GM04504 (cell line): Measurements from ENCODE around the gene FNDC3B.

Experiments used
- DNase-seq: peaks from one replicate; pipeline ENCODE4 v3.0.0-alpha.2; 2012; ENCODE audit warnings: low read depth

FNDC3B gene

DNA sequence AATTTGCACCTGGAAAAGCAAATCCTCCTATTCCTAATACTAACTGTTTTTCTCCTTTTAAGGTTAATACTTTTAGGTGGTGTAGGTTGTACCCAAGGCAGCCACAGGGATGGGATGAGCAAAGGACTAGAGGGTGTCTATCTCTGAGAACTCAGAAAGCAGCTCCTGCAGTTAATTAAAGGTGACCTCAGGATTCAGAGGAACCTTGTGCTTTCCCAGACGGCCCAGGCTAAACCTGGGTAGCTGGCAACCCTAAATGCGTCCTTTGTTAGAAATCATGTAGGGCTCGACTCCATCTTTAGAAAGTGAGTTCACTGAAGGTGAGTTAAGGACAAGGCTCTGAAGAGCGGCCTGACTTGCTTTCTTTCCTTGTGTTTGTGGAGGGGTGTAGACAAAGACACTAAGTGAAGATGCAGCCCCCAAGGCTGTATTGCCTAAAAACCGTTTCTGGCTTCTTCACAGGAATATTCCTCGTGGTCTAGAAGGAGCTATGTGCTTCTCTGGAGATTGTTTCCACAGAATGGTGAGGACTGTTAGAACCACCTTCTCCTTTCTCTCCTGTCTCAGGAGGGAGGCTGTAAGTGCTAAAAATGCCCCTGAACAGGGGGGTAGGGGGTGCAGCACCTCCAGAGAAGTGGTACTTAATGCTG, 14.9 kb downstream of the FNDC3B start:
- no peak for DNase-seq

DNA sequence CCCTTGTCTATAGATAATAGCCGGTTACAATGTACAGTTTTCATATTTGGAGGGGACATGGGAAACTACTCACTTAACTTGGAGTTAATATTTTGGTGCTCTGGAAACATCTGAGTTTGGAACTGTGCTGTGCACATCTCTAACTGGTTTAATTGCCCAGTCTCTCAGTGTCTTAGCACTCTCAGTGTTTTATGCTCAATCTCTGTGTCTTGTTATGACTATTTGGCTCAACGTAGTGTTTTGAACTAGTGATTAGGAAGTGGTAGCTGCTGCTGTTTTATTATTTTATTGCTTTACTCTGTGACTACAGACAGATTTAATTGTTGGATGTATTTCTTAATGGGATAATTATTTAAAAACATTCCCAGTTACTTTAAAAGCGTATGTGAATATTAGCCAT, 17.0 kb downstream of the FNDC3B start:
- DNase-seq = no peak

DNA sequence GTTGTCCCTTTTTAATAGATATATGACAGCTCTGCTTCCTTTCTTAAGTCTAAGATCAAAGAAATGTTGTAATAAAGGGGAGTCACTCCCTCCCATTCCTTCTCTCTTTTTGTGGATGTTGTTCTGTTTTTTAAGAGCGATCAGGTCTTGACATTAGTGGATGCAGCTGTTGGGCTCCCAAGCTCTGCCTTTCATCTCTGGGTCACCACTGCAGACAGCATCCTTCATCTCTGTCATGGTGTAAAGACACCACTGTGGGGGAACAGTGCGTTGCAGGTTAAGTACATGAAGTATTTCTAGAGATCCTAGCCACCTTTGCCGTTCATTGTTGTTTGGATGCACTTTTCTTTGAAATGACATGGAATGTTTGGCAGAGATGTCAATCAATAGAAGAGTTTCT, 17.7 kb downstream of the FNDC3B start:
- DNase-seq = no peak

DNA sequence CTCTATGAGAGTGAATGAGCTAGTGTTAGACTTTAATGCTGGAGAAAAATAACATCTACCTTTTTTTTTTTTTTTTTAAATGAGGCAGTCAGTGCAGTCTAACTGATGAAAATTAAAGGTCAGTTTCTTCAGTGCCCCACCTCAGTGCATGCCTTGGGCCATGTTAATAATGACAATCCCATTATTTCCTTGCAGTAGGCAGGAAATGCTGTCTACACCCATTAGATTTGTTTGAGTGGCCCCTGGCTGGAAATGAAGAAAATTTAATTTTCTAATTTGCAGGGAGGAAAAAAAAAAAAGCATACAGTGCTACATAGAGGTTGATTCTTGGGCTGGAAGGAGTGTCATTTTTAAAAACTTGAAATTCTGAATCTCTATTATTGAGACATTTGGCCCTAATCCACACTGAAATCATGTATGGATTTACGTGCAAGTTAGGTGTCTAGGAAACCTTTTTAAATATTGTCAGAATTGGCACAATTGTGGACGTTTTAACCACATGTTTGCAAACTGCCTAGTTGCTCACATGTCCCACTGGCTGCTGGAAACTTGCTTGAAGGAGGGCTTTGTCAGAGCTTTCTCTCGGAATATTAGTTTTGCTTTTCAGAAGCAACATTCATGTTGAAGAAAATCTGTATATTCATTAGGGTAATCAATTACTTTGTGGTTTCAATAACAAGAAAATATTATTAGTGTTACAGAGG, 18.4 kb downstream of the FNDC3B start:
- no peak for DNase-seq

DNA sequence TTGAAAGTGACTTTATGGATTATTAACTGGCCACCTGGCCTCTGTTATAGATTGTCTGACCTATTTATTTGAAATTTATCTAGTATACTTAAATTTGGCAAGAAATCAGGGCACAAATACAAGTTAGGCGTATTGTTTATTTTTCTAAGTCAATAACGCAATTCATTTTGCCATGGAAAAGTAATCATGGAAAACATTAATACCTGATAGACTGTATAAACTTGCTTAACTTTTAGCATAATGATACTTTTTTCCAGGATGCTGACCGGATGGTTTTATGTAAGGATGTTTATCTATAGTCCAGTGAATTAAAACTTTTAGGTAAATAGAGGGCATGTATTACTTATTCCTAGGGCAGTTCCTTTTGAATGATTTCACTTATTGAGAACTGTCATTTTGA, 20.2 kb downstream of the FNDC3B start:
- DNase-seq = no peak

DNA sequence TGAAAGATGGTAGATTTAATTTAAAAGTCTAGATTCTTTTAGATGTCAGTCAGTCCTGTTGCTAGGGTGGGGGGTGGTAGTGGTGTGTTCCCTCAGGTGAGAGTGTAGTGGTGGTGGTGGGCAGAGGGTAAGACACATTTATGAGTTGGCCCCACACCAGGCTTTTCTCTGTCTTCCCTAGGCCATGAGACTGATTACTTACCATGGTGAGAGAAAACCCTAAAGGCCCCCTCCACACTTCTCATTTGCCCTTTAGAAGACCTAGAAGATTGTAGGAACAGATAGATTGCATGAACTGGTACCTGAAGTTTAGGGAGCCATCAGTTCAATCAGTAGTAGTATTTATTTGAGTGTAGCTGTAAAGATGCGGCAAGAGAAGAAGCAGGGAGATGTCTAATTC, 20.9 kb downstream of the FNDC3B start:
- no peak for DNase-seq

DNA sequence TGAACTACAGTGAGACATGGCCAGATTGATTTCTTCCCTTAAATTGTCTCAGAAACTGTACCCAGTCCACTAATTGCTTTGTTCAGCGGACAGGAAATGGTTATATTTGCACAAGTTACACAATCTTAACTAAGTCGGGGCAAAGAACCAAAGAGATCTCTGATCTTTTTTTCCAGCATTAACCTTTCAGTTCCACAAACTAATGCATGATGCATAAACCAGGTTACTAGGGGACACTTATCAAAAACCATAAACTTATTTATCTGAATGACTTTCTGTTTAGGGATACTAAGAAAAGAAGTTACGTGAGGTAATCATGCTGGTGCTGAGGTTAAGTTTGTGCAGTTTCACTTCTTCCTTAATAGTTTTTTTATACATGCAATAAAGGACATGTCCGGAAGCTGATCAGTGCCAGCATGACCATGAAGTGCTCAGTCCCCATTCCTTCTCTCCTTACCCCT, 22.4 kb downstream of the FNDC3B start:
- peak; percentile 14 for DNase-seq

DNA sequence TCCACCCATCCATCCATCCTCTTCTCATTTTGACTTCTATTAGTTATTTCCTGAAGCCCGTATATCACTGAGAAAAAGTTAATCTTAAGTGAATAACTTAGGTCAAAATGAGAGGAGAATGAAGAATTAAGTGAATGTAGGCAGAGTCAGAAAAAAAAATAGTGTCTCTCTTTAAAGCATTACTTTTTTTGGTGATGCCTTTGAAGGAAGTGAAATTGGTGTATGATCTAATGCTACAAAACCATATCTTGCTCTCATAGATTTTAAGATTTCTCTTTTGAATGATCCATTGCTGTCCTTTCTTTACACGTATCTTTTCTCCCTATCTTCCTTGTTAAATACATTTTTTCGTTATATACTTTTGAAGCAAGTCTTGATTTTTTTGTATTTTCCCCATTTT, 23.4 kb downstream of the FNDC3B start:
- DNase-seq = no peak

DNA sequence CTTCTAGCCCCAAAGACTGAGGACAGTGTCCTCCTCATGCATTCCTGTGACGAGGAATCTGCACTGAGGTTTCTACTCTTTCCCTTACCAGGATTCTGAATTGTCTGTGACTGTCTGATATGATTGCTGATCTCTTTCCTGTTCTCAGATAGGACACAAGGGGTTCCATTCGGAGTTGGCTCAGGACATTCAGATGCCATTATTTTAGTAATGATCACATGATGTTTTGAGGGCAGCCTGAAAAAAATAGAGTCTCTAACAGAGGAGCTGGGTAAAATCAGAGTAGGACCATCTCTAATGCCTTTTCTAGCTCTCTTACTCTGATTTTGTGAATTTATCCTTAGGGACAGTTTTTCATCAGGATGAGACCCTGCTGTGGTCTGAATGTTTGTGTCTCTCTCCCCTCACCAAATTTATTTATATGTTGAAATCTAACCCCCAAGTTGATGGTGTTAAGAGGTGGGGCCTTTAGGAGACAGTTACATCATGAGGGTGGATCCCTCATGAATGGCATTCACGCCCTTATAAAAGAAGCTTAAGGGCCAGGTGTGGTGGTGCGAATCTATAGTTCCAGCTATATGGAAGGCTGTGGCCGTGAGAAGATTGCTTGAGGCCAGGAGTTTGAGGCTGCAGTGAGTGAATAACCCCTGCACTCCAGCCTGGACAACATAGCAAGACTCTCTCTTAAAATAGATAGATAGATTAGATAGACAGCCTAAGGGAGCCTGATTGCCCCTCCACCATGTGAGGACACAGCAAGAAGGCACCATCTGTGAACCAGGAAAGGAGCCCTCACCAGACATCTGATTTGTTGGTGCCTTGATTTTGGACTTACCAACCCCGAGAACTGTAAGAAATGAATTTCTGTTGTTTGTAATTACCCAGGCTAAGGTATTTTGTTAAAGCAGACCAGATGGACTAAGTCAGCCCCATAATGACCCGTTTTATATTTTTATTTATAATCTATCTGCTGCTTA, 24.4 kb downstream of the FNDC3B start:
- no peak for DNase-seq

DNA sequence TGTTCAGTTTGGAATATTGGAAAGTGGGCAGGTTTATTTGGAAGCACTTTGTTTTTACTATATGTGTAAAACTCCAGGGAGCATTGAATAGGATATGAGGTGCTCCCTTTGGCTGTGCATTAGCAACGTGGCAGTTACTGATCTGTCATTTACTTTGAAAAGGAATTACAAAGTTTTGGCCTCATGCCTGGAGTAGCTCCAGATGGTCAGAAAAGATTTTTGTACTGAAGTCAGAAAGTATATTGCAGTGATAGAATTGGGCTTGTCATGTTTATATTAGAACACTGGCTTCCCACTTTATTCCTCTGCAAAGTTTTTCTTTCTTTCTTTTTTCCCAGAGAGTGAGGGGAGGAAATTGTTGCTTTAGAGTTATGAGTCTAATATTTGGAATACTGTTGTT, 26.1 kb downstream of the FNDC3B start:
- peak; percentile 59 for DNase-seq

DNA sequence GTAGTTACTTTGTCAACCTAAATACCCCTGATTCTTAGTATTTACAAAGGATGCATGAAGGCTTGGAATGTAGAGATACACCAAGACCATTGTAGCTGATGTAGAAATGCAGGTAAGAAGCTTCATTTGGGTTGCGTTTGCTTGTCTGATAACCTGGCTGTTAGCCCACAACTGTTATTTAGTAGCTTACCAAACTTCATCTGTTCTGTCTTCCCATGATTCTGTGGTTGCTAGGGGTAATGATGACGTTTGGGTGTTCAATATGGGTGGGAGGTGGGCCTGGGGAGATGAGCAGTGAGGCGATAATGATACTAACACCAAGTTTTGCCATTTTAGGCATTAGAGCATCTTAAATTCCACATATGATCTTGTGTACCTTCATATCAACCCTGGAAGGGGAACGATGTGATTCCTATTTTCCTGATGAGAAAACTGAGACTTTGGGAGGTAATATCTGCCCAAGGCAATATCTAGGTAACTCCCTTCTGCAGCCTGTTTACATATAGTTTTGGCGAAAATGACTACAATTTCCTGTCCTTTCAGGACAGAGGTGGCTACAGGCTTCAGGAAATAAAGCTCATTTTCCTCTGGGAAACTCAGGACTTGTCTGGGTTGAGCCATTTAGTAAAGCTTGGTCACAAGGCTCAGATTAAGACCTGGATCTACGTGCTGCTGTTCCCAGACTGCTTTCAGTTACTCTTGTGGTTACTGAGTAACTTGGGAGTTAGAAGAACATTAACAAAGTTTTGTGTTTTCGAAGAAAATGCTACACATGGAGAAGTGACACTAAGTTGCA, 26.8 kb downstream of the FNDC3B start:
- no peak for DNase-seq

DNA sequence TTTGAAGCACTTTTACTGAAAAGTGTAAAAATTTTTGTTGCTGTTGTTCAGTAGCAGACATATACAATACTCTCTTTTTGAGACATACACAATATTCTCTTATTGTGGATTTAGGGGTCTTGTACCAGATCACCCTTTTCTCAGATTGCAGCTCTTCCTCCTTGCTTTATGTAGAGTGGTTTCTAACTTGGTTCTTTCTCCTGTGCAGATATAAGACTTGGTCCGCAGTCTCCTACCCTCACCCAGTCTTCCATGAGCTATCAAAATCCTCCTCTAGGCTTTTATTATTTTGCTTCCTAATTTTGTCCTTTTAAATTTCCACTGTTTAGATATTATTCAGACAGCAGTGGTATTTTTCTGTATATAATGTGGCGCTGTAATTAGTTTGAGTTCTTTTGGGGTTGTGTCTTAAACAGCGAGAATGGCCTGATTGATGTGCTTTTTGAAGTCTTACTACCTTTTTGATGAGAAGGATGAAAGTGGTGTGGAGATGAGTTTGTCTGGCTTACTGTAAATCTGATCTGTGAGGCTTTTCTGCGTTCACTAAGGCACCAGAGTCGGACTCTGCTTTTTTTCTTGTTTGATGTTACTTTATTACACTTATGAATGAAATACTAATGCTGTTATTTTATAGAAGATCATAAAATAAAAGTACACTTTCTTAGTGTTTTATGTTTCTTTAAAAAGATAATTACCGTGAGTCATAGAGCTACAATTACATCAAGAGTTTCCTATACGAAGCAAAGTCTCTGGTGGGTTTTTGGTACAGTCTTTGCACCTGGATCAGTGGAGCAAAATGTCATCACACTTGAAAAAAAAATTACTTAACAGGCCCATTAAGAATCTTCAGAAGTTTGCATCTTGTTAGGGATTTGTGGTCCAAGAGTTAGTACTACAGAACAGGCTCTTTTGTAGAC, 27.8 kb downstream of the FNDC3B start:
- no peak for DNase-seq

DNA sequence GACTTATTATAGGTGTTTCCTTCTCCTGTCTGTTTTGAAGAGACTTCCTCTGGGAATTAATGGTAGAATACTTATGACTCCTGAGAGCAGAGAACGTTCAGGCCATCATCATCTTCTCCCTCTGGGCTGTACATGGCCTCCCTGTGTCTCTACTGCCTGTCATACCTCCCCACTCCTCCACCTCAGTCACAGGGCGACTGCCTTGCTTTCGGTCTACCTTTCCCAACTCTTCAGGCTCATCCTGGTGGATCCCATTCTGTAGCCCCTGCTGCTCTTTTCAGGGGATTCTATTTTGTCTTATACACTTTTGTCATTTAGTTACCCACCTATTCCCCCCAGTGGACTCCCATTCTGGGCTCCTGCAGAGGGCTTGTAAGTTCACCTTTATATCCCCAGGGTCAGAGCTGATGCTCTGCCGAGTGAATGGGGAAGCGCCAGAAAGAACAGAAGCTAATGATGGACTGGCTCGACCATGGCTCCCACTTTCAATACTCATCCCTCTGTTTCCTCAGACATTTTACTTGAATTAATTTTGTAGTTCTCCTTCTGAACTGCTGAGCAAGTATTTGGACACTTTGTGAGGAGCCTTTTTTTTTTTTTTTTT, 28.6 kb downstream of the FNDC3B start:
- DNase-seq = no peak

DNA sequence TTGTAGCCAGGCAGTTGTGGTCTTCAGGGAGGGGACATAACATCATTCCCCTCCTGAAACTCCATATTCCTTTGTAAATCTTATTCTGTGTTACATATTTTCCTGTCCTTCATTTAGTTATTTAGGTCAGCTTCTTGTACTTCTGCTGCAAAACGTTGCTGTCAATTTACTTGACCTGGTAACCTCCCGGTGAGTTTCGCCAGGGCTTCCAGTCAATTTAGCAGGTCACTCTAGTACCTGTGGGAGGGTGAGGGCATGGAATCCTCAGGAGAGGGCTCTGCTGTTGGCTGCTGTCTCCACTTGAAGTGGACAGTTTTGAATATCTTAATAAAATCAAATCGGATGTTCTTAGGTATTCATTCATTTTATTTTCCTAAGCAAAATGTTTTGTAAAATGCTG, 29.6 kb downstream of the FNDC3B start:
- DNase-seq = no peak

DNA sequence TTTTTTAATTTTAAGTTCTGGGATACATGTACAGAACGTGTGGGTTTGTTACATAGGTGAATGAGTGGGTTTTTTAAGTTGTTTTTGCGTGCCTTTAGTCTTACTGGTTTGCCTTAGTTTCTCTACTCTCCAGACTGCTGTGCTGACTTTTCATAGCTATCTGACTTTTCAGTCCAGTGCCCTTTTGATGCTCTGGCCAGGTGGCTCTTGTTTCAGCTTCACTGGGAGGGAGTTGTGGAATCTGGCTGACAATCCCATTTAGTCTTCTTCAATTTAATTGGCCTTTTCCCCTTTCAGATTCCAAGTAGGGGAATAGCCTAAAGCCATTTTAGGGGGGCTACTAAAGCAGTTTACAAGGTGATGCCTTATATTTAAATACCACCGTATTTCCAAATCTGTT, 30.1 kb downstream of the FNDC3B start:
- DNase-seq = no peak

DNA sequence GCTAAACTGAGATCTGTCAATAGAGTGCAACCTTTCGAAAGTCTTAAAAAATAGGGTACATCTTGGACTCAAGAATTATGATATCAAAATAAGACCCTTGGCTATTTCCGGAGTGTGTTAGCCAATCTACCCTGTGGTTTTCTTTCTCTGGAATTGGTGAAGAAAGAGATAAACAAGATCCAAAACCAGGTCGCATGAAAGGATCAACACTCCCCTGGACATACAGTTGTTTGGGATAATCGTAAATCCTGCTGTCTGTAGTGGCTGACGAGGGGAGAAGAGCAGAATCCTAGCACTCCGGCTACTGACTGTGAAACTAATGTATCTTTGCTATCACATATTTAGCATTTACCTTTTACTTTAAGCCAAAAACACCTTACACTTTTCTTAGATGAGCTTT, 30.9 kb downstream of the FNDC3B start:
- no peak for DNase-seq

DNA sequence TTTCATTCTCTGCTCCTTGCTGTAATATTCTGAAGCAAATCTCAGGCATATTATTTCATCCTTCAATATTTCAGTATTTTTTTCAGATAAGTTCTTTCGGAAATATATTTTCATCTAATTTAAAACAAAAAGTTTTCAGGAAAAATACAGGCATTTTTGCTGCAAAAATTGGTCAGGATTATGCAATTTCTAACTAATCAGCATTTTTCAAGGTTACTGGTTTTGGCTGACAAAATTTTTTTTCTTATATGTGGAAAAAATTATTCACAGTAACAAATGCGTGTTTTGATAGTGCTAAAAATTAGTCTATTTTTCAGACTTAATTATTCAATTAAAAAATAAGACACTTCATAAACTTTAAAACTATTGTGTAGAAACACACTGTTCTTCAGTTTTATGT, 31.4 kb downstream of the FNDC3B start:
- no peak for DNase-seq

DNA sequence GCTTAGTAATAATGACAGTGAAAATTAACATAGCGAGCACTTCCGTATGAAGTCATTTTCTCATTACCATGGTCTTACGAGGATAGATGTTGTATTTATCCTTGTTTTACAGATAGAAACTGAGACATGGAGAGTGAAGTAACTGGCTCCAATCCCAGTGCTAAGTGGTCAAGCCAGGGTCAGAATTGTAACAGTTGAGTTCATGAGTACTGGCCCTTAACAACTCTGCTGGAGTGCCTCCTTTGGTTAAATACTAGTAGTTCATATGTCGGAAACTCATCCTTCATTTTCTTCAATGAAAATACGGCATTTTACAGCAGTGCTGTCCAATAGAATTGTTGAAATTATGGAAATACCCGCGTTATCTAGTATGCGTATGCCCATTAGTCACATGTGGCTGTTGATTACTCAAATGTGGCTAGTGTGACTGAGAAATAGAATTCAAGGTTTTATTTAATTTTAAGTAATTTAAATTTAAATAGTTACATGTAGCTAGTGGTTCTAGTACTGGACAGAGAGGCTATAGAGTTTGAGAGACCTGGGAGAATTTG, 32.5 kb downstream of the FNDC3B start:
- DNase-seq = no peak

DNA sequence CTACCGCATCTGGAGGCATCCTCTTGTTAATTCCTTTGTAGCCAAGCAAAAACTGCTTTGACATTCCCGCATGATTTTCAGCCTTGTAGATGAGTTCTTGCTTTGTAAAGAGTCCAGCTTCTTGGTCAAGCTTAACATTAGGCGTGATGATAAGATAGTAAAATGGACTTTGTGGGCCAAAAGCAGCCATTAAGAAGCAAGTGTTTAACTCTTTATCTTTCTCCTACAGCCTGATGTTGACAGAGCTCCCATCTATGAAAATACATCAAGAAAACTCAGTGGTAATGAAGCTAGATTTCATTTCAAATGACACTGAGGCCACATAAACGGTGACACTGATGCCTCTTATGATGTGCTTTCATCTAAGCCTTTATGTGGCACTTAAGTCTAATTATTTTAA, 33.2 kb downstream of the FNDC3B start:
- DNase-seq = no peak

DNA sequence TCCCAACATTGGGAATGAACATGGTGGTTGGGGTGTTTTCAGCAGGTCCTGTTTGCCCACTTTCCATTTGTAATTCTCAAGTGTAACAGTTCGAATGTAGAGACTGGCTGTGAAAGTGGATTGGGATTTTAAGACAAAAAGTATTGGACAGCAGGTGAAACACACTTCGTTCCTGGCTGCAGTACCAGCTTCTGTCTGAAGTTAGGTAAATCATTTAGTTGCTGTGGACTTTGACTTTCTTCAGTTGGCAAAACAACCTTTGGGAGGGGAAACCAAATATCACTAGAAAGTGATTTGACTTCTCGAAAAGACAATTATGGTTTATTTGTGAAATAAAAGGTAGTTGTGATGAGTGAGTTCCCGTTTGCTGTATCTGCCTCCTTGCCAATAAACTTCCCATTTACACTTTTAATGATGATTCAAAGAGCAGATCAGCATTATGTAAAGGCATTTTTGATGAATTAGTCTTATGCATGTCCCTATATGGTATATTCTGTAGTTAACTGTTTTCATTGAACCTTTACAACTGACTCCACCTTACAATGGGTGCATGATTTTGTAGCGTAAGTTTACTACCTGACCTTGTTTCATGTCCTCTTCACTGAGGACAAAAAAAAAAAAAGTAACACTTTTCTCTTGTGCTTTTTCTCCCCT, 34.0 kb downstream of the FNDC3B start:
- DNase-seq = no peak
